Lung (tissue), 12 donors: ENCODE data around the gene FAM227B. TPM values are rescaled to one million over a fixed set of nuclear protein-coding genes. Genes with fewer than 3 reads are reported as not detected.

ENCODE experiments used
- ATAC-seq: fragments of 200-7000 bp; cut with Tn5 transposase; one replicate; pipeline ENCODE4 v1.9.1; 2020; ENCODE audit warnings: moderate number of reproducible peaks; ENCODE audit not compliant: insufficient read depth, low FRiP score
- DNase-seq, 3 donors: peaks; one replicate each; pipeline ENCODE4 v3.0.0-alpha.2; 2013 to 2017
- H3K27ac ChIP-seq, 2 donors: one replicate each; pipeline ENCODE4 v1.5.1; 2013; ENCODE audit warnings: mild to moderate bottlenecking in 2 of 2, moderate library complexity in 2 of 2, control low read depth in 1 of 2, inconsistent platforms in 1 of 2, low read depth in 1 of 2, low read length in 1 of 2
- H3K27me3 ChIP-seq, 3 donors: one replicate each; pipeline ENCODE4 v1.5.1; 2013; ENCODE audit warnings: low read length in 2 of 3; ENCODE audit not compliant: control insufficient read depth in 3 of 3, insufficient read depth in 3 of 3
- H3K36me3 ChIP-seq, 4 donors: one replicate each; pipeline ENCODE4 v1.5.1; 2013; ENCODE audit warnings: low read length in 4 of 4, mild to moderate bottlenecking in 1 of 4, moderate library complexity in 1 of 4; ENCODE audit not compliant: control insufficient read depth in 4 of 4, insufficient read depth in 4 of 4
- H3K4me1 ChIP-seq, 5 donors: one replicate each; pipeline ENCODE4 v1.5.1; 2013; ENCODE audit warnings: low read length in 5 of 5, mild to moderate bottlenecking in 2 of 5, moderate library complexity in 1 of 5; ENCODE audit not compliant: control insufficient read depth in 5 of 5, insufficient read depth in 5 of 5
- H3K4me3 ChIP-seq: one replicate; pipeline ENCODE4 v1.5.1; 2013; ENCODE audit warnings: mild to moderate bottlenecking, control low read depth, moderate library complexity
- H3K9ac ChIP-seq, 2 donors: one replicate each; pipeline ENCODE4 v1.5.1; 2013; ENCODE audit warnings: low read length in 2 of 2, control low read depth in 1 of 2; ENCODE audit not compliant: insufficient read depth in 1 of 2
- H3K9me3 ChIP-seq, 4 donors: one replicate each; pipeline ENCODE4 v1.5.1; 2013; ENCODE audit warnings: low read length in 3 of 4, mild to moderate bottlenecking in 1 of 4, moderate library complexity in 1 of 4; ENCODE audit not compliant: control insufficient read depth in 4 of 4, insufficient read depth in 3 of 4
- WGBS, 2 donors: extraction: QIAGEN DNeasy Blood & Tissue Kit; methylation state at CpG; one replicate each; pipeline ENCODE4 v1.1.7; 2013; 5-methylcytosine and 5-hydroxymethylcytosine counted together
- polyA plus RNA-seq, 2 donors: library from polyadenylated mRNA; stranded (reverse); fragments of 200-250 nt; gene quantifications; one replicate each; pipeline ENCODE4 v1.2.1, GENCODE V29; 2013
- total RNA-seq, 2 donors: library from RNA; depleted of rRNA in 1 of 2; stranded (reverse); fragments of >200 nt in 1 of 2; gene quantifications; one replicate each; pipeline ENCODE4 v1.2.1, GENCODE V29; 2014 to 2021
- TF ChIP-seq, protein P1 (sequence below): IDR thresholded peaks from 2 replicates; pipeline ENCODE4 v1.5.1; 2012; ENCODE audit warnings: mild to moderate bottlenecking; ENCODE audit errors: control extremely low read depth, extremely low read depth
- donor health status: control.
- donor health status: control.
- donor health status: Bipolar disorder and iron deficiency.
- donor health status: healthy.
- donor health status: DM: yes; HTN: yes; CAD: no.

The FAM227B gene
- total and polyA plus RNA-seq, 4 donors = 2.2 to 14.5 (median 4.7) TPM

GRCh38 chr15:49296258-49296657, 324.4 kb downstream of the FAM227B start:
- ATAC-seq = no peak

DNA sequence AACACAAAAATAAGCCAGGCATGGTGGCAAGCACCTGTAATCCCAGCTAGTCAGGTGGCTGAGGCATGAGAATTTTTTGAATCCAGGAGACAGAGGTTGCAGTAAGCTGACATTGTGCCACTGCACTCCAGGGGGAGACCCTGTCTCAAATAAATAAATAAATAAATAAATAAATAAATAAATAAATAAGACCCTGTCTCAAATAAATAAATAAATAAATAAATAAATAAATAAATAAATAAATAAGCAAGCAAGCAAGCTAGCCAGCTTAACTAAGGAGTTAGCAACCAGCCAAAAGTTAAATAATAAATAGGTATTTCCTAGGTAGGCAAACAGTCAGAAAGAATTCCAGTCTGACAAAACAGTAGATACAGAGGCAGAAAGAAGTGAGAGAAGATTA, 326.7 kb downstream of the FAM227B start:
- no peak overlapping the region for H3K4me3 ChIP-seq
- peaks cover 0 to 7% (median 5%) of the 10 kb centered on the region in 4 donors for H3K36me3 ChIP-seq
- H3K27ac ChIP-seq = no peak overlapping the region
- ATAC-seq (no peak), DNase-seq (no peak)
- TF ChIP-seq, protein P1, sequence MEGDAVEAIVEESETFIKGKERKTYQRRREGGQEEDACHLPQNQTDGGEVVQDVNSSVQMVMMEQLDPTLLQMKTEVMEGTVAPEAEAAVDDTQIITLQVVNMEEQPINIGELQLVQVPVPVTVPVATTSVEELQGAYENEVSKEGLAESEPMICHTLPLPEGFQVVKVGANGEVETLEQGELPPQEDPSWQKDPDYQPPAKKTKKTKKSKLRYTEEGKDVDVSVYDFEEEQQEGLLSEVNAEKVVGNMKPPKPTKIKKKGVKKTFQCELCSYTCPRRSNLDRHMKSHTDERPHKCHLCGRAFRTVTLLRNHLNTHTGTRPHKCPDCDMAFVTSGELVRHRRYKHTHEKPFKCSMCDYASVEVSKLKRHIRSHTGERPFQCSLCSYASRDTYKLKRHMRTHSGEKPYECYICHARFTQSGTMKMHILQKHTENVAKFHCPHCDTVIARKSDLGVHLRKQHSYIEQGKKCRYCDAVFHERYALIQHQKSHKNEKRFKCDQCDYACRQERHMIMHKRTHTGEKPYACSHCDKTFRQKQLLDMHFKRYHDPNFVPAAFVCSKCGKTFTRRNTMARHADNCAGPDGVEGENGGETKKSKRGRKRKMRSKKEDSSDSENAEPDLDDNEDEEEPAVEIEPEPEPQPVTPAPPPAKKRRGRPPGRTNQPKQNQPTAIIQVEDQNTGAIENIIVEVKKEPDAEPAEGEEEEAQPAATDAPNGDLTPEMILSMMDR = no peak
- H3K4me1 ChIP-seq = peaks cover 0 to 8% (median 0%) of the 10 kb centered on the region in 5 donors
- no peaks in the 10 kb centered on the region for H3K9me3 ChIP-seq
- H3K9ac ChIP-seq = no peak overlapping the region
- no peaks in the 10 kb centered on the region for H3K27me3 ChIP-seq

More at GRCh38 chr15:49296258-49296657, 324.4 kb downstream of the FAM227B start:
- H3K4me3 ChIP-seq = no peak overlapping the region
- no peaks in the 10 kb centered on the region for H3K27me3 ChIP-seq
- H3K36me3 ChIP-seq = peaks cover 0 to 7% (median 4%) of the 10 kb centered on the region in 4 donors
- no peaks in the 10 kb centered on the region for H3K9me3 ChIP-seq
- TF ChIP-seq, protein P1 = no peak
- no peak overlapping the region for H3K9ac ChIP-seq
- no peak for DNase-seq
- 94 to 99% methylated on average over 1 of the region's 1 CpG for WGBS, 2 donors
- H3K4me1 ChIP-seq = no peaks in the 10 kb centered on the region
- no peak overlapping the region for H3K27ac ChIP-seq

- no peaks in the 10 kb centered on the region for H3K27me3 ChIP-seq
- H3K9ac ChIP-seq = no peak overlapping the region
- no peaks in the 10 kb centered on the region for H3K9me3 ChIP-seq
- H3K4me3 ChIP-seq = no peak overlapping the region
- 91 to 94% methylated on average over 1 of the region's 1 CpG for WGBS, 2 donors
- H3K4me1 ChIP-seq = peaks cover 0 to 39% (median 0%) of the 10 kb centered on the region in 5 donors
- no peak overlapping the region for H3K27ac ChIP-seq
- no peak for ATAC-seq
- peak; percentile 23 to 57 (median 43) for DNase-seq
- TF ChIP-seq, protein P1 = no peak
- H3K36me3 ChIP-seq = peaks cover 0 to 11% (median 5%) of the 10 kb centered on the region in 4 donors
Measured at GRCh38 chr15:49290191-49290590, 330.4 kb downstream of the FAM227B start.

DNA sequence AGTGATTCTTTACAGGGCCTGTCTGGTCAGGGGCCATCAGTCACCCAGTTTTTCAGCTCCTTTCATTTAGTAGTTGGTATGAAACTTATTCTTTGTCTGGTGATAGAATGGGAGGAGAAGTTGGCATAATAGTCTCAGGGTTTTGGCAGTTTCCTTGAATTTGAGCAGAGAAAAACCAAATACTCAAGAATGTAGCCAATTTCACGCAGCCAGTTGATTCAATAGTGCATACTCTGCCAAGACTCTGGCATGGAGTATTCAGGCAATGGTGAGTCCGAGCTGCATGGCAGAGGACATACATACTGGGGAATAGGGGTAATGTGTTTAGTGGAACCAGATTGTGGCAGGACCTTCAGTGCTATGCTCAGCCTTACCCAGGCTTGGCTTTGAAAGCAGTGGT, 332.2 kb downstream of the FAM227B start:
- ATAC-seq (no peak), DNase-seq (peak in 2 of 3 donors; percentile 13 to 15)
- Histone ChIP-seq H3K36me3 (peaks cover under 1 to 21% (median 11%) of the 10 kb centered on the region in 4 donors), H3K27ac (no peak overlapping the region), H3K9ac (no peak overlapping the region), H3K9me3 (no peaks in the 10 kb centered on the region), H3K4me3 (no peak overlapping the region), H3K27me3 (no peaks in the 10 kb centered on the region), H3K4me1 (peaks cover 0 to 39% (median 0%) of the 10 kb centered on the region in 5 donors)
- TF ChIP-seq, protein P1 = no peak
- 87 to 95% methylated on average over 2 of the region's 2 CpGs for WGBS, 2 donors
